Heart left ventricle (tissue), 13 donors: ENCODE data around the gene NIBAN1.

ENCODE experiments used
- POLR2A ChIP-seq, 2 donors: fragments of 450-650 bp; IDR thresholded peaks; one replicate each; pipeline ENCODE4 v1.6.1; 2017; ENCODE audit warnings: antibody characterized with exemption in 2 of 2, mild to moderate bottlenecking in 2 of 2, moderate library complexity in 2 of 2
- TF ChIP-seq, protein P1 (sequence below), 12 donors: fragments of 200-600 bp; sonication (generic) in 4 of 12; IDR thresholded peaks; one replicate each; pipeline versions ENCODE4 v1.5.0 to v1.8.0; 2018 to 2022; ENCODE audit warnings: antibody characterized with exemption in 12 of 12, mild to moderate bottlenecking in 5 of 12
- donor health status: ischemic (EF 13 %, LVEDD 7.1; RV severe dilation, severe dysfunction).
- donor health status: DM: no; HTN: yes; CAD: no.
- donor health status: DM: no; HTN: no; CAD: no.
- donor health status: ischemic (EF 25% LVEDD 6.9; RV normal size, moderate dysfunction).
- donor health status: ischemic (EF 25% LVEDD 5.7; RV mildly dilated, moderate dysfunction).
- donor health status: ischemic (EF 35%, LVEDD 5.7; RV mildly dilated, moderate dysfunction).
- donor health status: nonischemic (EF 11% LVEDD 7.7; RV severe dilation, severe dysfunction).
- donor health status: DM: yes; HTN: yes; CAD: no.
- donor health status: PGD.
- donor health status: ischemic (EF 29% LVEDD 5.4; RV normal size, mild dysfunction).
- donor health status: nonischemic (EF 23%, LVEDD 6.1; RV moderate dilation, normal function).

DNA sequence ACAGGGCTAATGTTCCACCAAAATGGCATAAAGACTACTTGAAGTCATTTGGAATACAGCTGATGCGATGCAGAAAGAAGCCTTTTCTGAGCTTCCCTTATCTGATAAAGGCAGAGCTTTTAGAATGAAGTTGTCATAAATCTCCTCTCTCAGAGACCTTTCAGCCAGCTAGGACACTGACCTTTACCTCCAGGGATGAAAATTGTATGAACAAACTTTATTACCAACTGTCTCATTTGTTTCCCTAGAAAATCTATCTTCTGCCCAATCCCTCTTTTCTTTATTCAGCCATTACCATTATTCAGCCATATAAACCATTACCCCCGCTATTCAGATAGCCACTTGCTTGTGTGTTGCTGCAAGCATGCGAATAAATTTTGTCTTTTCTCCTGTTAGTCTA, 41.3 kb upstream of the NIBAN1 start:
- TF ChIP-seq, protein P1, sequence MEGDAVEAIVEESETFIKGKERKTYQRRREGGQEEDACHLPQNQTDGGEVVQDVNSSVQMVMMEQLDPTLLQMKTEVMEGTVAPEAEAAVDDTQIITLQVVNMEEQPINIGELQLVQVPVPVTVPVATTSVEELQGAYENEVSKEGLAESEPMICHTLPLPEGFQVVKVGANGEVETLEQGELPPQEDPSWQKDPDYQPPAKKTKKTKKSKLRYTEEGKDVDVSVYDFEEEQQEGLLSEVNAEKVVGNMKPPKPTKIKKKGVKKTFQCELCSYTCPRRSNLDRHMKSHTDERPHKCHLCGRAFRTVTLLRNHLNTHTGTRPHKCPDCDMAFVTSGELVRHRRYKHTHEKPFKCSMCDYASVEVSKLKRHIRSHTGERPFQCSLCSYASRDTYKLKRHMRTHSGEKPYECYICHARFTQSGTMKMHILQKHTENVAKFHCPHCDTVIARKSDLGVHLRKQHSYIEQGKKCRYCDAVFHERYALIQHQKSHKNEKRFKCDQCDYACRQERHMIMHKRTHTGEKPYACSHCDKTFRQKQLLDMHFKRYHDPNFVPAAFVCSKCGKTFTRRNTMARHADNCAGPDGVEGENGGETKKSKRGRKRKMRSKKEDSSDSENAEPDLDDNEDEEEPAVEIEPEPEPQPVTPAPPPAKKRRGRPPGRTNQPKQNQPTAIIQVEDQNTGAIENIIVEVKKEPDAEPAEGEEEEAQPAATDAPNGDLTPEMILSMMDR (IDR thresholded peaks at IDR 0.05), result no peak
- no peak for TF ChIP-seq POLR2A (IDR thresholded peaks at IDR 0.05)
